Measurements from ENCODE around the gene CKAP4.

DNA sequence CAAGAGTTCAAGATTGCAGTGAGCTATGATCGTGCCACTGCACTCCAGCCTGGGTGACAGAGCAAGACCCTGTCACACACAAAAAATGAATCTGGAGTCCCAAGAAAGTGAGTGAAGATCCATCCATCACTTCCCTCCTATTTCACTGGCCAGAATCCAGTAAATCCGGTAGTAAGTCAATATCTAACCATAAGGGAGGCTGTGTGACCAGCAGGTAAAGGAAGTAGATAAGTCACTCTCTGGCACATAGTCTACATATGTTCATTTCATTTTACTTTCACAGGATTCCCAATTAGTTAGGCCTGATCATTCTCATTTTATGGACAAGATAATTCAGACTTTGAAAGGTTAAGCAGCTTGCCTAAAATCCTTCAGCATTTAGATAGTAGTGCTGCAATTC is 42.8 kb upstream of the CKAP4 start:
- TF ChIP-seq, protein P1, sequence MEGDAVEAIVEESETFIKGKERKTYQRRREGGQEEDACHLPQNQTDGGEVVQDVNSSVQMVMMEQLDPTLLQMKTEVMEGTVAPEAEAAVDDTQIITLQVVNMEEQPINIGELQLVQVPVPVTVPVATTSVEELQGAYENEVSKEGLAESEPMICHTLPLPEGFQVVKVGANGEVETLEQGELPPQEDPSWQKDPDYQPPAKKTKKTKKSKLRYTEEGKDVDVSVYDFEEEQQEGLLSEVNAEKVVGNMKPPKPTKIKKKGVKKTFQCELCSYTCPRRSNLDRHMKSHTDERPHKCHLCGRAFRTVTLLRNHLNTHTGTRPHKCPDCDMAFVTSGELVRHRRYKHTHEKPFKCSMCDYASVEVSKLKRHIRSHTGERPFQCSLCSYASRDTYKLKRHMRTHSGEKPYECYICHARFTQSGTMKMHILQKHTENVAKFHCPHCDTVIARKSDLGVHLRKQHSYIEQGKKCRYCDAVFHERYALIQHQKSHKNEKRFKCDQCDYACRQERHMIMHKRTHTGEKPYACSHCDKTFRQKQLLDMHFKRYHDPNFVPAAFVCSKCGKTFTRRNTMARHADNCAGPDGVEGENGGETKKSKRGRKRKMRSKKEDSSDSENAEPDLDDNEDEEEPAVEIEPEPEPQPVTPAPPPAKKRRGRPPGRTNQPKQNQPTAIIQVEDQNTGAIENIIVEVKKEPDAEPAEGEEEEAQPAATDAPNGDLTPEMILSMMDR (IDR thresholded peaks at IDR 0.05; ENCODE audit: low read depth, low read length, poor library complexity, severe bottlenecking) = no peak
- no peak for TF ChIP-seq EZH2phosphoT487 (IDR thresholded peaks at IDR 0.05; ENCODE audit: borderline replicate concordance, low read length)

Data from DOHH2 (cell line).